ENCODE measurements around the gene TAOK3.

GRCh38 chr12:118120579-118121363 is 251.9 kb downstream of the TAOK3 start:
- TF ChIP-seq EZH2 (optimal IDR thresholded peaks at IDR 0.05; ENCODE audit: low read depth, low read length): no peak
- TF ChIP-seq, protein P1, sequence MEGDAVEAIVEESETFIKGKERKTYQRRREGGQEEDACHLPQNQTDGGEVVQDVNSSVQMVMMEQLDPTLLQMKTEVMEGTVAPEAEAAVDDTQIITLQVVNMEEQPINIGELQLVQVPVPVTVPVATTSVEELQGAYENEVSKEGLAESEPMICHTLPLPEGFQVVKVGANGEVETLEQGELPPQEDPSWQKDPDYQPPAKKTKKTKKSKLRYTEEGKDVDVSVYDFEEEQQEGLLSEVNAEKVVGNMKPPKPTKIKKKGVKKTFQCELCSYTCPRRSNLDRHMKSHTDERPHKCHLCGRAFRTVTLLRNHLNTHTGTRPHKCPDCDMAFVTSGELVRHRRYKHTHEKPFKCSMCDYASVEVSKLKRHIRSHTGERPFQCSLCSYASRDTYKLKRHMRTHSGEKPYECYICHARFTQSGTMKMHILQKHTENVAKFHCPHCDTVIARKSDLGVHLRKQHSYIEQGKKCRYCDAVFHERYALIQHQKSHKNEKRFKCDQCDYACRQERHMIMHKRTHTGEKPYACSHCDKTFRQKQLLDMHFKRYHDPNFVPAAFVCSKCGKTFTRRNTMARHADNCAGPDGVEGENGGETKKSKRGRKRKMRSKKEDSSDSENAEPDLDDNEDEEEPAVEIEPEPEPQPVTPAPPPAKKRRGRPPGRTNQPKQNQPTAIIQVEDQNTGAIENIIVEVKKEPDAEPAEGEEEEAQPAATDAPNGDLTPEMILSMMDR (IDR thresholded peaks at IDR 0.05; ENCODE audit: low read length): peak; percentile 18; the same call in 1 of the 2 replicates
